ENCODE data around the gene NR2C1.

Gene NR2C1

DNA sequence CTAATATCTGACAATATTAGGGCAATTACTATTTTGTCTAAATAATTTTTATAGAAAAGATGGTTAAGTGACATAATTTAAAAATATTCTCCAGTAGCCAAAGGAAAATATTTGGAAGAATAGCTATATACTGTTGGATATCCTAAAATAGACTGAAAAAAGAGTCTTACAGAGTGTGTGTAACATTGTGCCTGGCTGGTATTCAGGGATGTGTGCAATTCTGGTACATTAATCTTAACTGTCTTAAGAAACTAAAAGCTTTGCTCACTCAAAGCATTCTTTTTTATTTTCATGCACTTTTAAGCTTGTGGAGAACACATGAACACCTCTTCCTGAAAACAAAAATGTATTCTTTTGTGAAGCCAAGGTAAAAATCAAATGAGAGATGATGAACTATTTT lies 10.1 kb upstream of the NR2C1 start:
- no peak for DNase-seq

GRCh38 chr12:95077341-95077740 lies 3.9 kb upstream of the NR2C1 start:
- no peak for DNase-seq

DNA sequence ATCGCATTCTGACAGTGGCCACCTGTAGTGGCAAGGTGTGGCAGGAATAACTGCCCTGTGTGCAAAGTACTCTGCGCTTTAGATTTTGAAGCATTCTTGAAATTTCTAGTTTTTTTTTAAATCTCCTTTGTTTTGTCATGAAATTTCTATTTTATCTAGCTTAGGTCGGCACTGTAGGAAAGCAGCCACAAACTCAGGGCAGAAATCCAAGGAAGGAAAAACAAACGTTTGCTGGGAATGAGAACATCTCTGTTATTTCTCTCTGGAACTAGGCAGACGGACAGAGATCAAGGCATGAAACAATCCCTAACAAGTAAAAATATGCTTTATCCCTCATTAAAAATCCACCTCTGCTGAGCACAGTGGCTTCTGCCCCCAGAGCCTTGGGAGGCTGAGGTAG lies 1.3 kb upstream of the NR2C1 start:
- DNase-seq, result no peak

GRCh38 chr12:95073698-95074520 lies 491 bp upstream of the NR2C1 start:
- DNase-seq, result no peak

GRCh38 chr12:95070378-95070777 lies 3.0 kb downstream of the NR2C1 start:
- DNase-seq, result no peak

- DNase-seq, result no peak
Observed at GRCh38 chr12:95066091-95066855, 7.1 kb downstream of the NR2C1 start.

DNA sequence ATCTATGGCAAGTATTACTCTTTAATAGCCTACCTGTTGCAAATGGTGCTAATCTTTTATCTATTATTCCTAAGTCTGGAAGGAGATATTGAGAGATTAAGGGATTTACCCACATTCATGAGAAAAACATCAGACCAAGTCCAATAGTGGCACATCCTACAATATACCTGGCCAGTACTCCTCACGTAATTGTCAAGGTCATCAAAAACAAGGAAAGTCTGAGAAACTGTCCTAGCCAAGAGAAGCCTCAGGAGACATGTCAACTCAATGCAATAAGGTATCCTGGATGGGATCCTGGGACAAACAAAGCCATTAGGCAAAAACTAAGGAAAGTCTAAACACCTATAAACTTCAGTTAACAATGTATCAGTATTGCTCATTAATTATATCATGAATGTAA lies 12.5 kb downstream of the NR2C1 start:
- no peak for DNase-seq

DNA sequence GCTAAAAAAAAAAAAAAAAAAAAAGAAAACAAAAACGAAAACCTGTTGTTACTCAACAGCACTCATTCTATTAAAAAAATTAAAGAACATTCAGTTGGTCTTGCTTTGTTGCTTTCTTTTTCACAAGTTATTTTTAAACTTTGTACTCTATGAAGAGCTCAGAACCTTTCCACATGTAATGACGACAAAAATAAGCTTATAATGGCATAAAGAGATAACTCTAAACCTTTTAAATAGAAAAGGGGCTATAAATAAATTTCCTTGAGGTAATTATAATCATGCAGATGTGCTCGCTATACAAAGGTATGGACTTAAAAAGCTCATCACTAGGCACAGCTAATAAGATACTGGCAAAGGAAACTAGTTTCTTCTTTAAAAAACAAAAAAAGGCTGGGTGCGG lies 13.4 kb downstream of the NR2C1 start:
- DNase-seq, result no peak

DNA sequence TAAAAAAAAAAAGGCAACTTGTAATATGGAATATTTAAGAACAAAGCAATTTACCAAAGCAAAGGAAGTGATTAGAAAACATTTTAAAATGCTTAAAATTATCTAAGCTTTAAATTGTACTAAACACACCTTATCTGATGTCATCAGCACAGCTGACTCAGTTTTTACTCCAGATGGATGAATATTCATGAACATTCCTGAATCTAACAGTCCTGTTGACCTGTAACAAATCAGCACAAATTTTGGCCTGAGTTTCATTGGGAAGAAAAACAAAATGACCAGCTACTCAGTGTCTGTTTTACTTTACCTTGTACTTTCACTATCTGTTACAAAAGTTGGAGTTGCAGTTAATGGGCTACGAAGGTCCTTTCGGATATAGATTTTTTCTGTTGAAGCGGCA lies 16.0 kb downstream of the NR2C1 start:
- no peak for DNase-seq

- DNase-seq, result no peak
Observed at GRCh38 chr12:95055057-95055456, 18.4 kb downstream of the NR2C1 start.

- no peak for DNase-seq
Observed at GRCh38 chr12:95054206-95054605, 19.2 kb downstream of the NR2C1 start.

GRCh38 chr12:95051241-95051640 lies 22.2 kb downstream of the NR2C1 start:
- no peak for DNase-seq

- no peak for DNase-seq
Observed at GRCh38 chr12:95037906-95038305, 35.5 kb downstream of the NR2C1 start.

DNA sequence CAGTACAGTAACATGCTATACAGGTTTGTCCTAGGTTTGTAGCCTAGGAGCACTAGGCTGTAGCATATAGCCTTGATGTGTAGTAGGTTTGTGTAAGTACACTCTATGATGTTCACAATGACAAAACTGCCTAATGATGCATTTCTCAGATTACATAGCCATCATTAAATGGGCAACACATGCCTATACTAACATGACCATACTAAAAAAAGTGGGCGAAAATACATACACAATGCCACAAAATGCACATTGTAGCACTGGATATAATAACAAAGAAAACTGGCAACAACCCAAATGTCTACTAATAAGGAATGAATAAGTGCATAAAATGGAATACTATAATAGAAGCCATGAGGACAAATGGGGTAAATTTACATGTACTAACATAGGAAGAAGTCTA lies 38.7 kb downstream of the NR2C1 start:
- DNase-seq, result no peak

- DNase-seq, result no peak
Observed at GRCh38 chr12:95022477-95022876, 50.9 kb downstream of the NR2C1 start.

DNA sequence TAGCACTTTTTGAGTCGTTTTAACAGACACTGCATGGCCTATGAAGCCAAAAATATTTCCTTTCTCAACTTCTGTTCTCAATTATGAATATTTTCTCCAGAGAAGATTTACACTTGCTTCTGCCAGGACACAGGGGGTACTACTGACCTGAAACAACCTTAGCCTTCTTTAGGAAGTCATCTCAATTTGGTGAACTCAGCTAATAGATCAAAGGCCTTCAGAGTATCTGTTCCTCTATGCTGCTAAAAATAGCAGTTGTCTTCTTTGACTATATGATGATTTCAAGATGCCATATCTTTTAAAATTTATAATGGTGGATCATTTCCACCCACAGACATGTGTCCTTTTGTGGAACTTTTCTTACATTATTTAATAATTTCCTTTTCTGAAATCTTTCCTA lies 55.9 kb downstream of the NR2C1 start:
- no peak for DNase-seq

GRCh38 chr12:95016120-95016519 lies 57.3 kb downstream of the NR2C1 start:
- no peak for DNase-seq

- no peak for DNase-seq
Observed at GRCh38 chr12:95014554-95014953, 58.9 kb downstream of the NR2C1 start.

DNA sequence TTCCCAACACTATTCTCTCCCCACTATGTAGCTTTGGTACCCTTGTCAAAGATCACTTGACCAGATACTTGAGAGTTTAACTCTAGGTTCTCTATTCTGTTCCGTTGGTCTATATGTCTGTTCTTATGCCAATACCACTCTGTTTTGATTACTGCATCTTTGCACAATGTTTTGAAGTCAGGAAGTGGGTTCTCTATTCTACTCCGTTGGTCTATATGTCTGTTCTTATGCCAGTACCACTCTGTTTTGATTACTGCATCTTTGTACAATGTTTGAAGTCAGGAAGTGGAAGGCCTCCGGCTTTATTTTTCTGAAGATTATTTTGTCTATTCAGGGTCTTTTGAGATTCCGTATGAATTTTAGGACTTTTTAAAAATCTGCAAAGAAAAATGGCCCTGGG lies 67.2 kb downstream of the NR2C1 start:
- DNase-seq, result no peak

- no peak for DNase-seq
Observed at GRCh38 chr12:95004610-95005009, 68.8 kb downstream of the NR2C1 start.

DNA sequence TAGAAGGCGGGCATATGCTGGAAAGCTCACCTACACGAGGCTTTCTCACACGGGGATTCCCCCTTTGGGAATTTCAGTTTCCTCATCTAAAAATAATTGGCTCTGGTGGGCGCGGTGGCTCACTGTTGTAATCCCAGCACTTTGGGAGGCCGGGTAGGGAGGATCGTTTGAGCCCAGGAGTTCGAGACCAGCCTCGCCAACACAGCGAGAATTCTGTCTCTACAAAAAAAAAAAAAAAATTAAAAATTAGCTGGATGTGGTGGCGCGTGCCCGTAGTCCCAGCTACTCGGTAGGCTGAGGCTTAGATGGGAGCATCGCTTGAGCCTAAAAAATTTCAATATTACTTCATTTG lies 69.5 kb downstream of the NR2C1 start:
- DNase-seq, result no peak

- peak; percentile 96 for DNase-seq
Observed at GRCh38 chr12:95003213-95003920, 70.1 kb downstream of the NR2C1 start, which contains the start of gene NDUFA12. Gene NDUFA12, minus strand, starts transcription at chr12:95003697. Its CDS starts 17 bp downstream, at chr12:95003680.

- DNase-seq, result no peak
Observed at GRCh38 chr12:95002754-95003153, 70.7 kb downstream of the NR2C1 start.

- no peak for DNase-seq
Observed at GRCh38 chr12:94998326-94998725, 75.1 kb downstream of the NR2C1 start.

Data from left hindlimb (tissue), 1 donor.